Measurements from ENCODE around the gene MLIP.

GRCh38 chr6:54315656-54316055 is 204.4 kb downstream of the MLIP start:
- no peak for TF ChIP-seq CTCF (IDR thresholded peaks at IDR 0.05)
- TF ChIP-seq EZH2phosphoT487 (IDR thresholded peaks at IDR 0.05): no peak
- TF ChIP-seq EZH2 (IDR thresholded peaks at IDR 0.05): no peak

Data from neural progenitor cell (in vitro differentiated cells).